Endothelial cell of umbilical vein (primary cell): ENCODE results near the gene RPL13.

ENCODE experiments used
- CTCF ChIP-seq, 2 donors: IDR thresholded peaks; 1 replicate in 1 of 2; 2 replicates in 1 of 2; pipeline ENCODE4 v1.5.1; 2011; ENCODE audit warnings: low read length in 2 of 2, mild to moderate bottlenecking in 2 of 2, moderate library complexity in 2 of 2, control low read depth in 1 of 2, inconsistent platforms in 1 of 2, low read depth in 1 of 2; ENCODE audit not compliant: insufficient read depth in 1 of 2; ENCODE audit errors: extremely low read depth in 1 of 2
- EZH2 ChIP-seq: IDR thresholded peaks from 2 replicates; pipeline ENCODE4 v1.6.1; 2012; ENCODE audit warnings: borderline replicate concordance, low read depth, mild to moderate bottlenecking, moderate library complexity, low read length, inconsistent platforms; ENCODE audit not compliant: severe bottlenecking
- FOS ChIP-seq: IDR thresholded peaks from 2 replicates; pipeline ENCODE4 v1.6.1; 2011; ENCODE audit warnings: mild to moderate bottlenecking, low read length, moderate library complexity, borderline replicate concordance; ENCODE audit not compliant: insufficient read depth
- GATA2 ChIP-seq: IDR thresholded peaks from 2 replicates; pipeline ENCODE4 v1.7.0; 2011; ENCODE audit warnings: low read depth, mild to moderate bottlenecking, moderate library complexity, mixed read lengths, low read length; ENCODE audit not compliant: insufficient read length, insufficient read depth
- JUN ChIP-seq: IDR thresholded peaks from 2 replicates; pipeline ENCODE4 v1.6.1; 2011; ENCODE audit warnings: borderline replicate concordance, low read depth; ENCODE audit not compliant: insufficient read length, insufficient read depth
- MAX ChIP-seq: IDR thresholded peaks from 2 replicates; pipeline ENCODE4 v1.6.1; 2011; ENCODE audit not compliant: insufficient read depth, insufficient read length
- MYC ChIP-seq: IDR thresholded peaks from one replicate; pipeline ENCODE4 v1.6.1; 2011; ENCODE audit warnings: mild to moderate bottlenecking, low read depth, low read length
- POLR2A ChIP-seq: IDR thresholded peaks from 2 replicates; pipeline ENCODE4 v1.6.1; 2012; ENCODE audit warnings: low read depth, mild to moderate bottlenecking, control low read depth, low read length
- POLR2AphosphoS5 ChIP-seq: IDR thresholded peaks from 2 replicates; pipeline ENCODE4 v1.6.1; 2012; ENCODE audit warnings: low read depth, mild to moderate bottlenecking, control low read depth, low read length, moderate library complexity; ENCODE audit not compliant: insufficient read depth

GRCh38 chr16:89529097-89529496 is 31.4 kb upstream of the RPL13 start:
- TF ChIP-seq CTCF (IDR thresholded peaks at IDR 0.05; ENCODE audit: extremely low read depth in 1 of 2, insufficient read depth in 1 of 2, low read depth in 1 of 2, low read length in 2 of 2) (no peak), POLR2AphosphoS5 (no peak), EZH2 (no peak), POLR2A (no peak), MAX (no peak), FOS (no peak), GATA2 (no peak), MYC (no peak), JUN (no peak)
